DLD1 (cell line): ENCODE measurements around the gene MYRFL.
"Not testable (repeated sequence)": the region's sequence is repeated elsewhere in the genome, so short reads cannot be mapped to it uniquely, and the experiment has no call there.

Source experiments
- in situ Hi-C: cut with HindIII; loops from 2 replicates; pipeline ENCODE4 v1.10.0; 2017; ENCODE audit warnings: low sequenced_read_pairs

The MYRFL gene

DNA sequence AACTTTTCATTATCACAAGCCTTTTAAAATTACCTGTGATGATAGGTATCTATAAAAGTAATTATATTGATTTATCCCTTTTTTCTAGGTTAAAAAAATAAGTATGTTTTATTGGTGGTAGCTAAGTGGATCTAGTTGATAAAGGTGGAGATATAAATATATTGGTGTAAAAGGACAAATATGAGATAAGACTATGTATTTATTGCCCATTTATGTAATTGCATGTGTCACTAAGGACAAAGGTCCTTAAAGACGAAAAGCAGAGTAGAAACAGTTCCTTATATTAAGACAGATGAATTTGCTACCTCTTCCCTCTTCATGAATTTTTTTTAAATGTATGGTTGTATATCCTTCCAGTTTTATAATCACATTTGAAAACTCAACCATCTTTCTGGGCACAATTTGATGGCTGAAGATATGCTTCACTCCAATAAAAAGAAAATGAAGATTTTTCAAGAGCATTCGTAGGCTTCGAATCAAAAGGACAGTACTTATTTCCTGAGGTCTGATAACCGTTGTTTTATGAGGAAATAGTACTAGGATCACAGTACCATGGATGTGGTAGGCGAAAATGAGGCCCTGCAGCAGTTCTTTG lies at the start of gene MYRFL:
TSS of gene MYRFL (plus strand) at position 262 of the 595 bp plus-strand sequence. CDS start at position 553, 291 bp downstream.
- in situ Hi-C loops = no loop called here

DNA sequence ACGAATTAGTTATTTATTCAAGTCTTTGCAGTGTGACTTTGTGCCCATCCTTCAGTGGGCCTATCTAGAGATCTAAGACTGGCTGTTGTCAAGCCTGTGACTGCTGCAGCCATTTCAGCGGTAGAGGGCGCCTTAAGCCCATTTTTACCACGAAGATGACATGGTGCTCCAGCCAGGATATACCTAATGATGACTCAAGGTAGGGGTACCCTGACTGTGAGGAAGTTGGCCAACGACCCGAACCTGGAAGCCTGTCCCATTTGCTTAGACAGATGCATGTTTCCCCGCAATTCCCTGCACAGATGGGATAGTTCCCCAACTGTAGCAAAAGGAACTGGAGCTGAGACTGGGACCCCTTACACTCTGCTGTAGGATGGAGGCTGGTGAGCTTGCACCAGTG lies 45.1 kb upstream of the MYRFL start:
- in situ Hi-C loops = no loop called here

DNA sequence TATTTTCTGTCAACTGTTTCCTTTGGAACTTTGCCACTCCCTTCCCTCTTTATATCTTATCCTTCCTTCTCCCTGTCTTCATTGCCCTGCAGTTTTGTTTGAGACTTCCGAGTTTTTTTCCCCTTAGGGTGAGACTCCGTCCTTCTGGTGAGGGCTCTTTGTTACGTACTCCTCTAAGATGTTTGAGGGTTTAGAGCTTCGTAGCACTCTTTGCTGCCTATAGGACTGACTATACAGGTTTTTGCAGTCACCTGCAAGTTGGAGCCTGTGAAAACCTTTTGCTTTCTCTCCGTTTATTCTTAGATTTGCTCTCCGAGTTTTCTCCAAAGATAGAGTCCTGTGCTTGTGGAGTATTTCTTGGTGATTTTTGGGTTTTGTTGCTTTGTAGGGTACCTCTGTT lies 41.7 kb upstream of the MYRFL start:
- in situ Hi-C loops = no loop called here

DNA sequence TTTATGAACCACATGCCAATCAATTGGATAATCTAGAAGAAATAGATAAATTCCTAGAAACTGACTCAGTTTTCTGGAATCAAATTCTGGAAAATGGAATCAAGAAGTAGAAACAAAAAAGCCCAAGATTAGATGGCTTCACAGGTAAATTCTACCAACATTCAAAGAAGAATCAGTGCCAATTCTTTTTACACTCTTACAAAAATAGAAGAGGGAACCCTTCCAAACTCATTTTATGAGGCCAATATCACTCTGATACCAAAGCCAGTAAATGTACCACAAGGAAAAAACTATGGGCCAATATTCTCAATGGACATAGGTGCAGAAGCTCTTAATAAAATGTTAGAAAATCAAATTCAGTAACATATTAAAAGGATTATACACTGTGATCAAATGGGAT lies 35.7 kb upstream of the MYRFL start:
- in situ Hi-C loops = no loop called here

DNA sequence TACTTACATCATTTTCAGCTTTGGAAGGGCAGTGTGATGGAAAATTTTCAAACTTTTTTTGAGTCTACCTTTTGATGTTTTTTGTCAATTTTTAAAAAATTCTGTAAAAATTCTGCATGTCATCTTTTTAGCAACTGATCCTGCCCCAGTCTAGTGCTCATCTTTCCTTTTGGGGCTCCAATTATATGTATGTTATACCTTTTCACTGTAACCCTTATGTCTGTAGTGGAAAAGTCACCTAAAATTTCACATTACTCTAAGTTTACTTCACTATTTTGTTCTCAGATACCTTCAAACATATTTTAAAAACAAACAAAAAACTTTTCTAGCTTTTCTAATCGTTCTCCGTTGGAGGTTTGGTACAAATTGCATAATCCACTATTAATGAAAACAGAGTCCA lies 32.5 kb upstream of the MYRFL start:
- in situ Hi-C loops = no loop called here

DNA sequence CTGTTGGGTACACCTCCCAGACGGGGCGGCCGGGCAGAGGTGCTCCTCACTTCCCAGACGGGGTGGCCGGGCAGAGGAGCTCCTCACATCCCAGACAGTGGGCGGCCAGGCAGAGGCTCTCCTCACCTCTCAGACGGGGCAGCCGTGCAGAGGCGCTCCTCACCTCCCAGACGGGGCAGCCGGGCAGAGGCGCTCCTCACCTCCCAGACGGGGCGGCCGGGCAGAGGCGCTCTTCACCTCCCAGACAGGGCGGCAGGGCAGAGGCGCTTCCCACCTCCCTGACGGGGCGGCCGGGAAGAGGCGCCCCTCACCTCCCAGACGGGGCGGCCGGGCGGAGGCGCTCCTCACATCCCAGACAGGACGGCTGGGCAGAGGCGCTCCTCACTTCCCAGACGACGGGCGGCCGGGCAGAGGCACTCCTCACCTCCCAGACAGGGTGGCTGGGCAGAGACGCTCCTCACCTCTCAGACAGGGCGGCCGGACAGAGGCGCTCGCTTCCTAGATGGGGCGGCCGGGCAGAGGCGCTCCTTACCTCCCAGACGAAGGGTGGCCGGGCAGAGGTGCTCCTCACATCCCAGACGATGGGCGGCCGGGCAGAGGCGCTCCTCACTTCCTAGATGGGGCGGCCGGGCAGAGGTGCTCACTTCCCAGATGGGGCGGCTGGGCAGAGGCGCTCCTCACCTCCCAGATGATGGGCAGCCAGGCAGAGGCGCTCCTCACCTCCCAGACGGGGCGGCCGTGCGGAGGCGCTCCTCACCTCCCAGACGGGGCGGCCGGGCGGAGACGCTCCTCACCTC lies 17.7 kb upstream of the MYRFL start:
- in situ Hi-C loops = not testable (repeated sequence)

DNA sequence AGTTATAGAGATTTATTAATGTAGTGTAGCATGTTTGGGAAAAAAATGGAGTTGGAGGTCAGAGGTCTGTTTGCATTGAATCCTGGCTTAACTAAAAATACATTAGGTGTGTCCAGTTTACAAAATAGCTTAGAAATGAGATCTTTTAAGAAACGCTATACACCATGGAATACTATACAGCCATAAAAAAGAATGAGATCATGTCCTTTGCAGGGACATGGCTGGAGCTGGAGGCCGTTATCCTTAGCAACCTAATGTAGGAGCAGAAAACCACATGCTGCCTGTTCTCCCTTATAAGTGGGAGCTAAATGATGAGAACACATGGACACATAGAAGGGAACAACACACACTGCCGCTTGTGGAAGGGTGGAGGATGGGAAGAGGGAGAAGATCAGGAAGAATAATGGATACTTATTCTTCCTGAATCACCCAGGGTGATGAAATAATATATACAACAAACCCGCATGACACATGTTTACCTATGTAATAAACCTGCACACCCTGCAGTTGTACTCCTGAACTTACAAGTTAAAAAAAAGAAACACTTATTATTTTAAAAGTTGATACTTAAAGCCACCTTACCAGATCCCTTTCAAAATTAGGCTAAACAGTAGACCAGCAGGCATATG lies 14.0 kb upstream of the MYRFL start:
- in situ Hi-C loops = no loop called here

DNA sequence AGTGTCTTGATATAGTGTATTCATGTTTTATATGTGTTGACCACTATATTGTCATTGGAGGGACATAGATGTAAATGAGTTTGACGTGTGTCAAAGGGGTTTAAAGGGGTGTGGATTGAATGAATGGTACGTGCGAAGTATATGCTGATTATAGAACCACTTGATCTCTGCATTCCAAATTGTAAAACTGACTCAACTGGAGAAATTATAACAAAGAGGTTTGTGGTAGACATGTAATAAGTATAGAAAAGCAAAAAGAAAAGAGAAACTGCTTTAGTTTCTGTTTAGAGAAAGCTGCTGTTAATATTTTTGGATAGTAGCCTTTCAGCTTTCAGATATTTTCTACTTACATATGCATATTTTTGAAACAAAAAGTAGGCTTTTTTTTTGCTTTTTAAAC lies 8.9 kb upstream of the MYRFL start:
- in situ Hi-C loops = no loop called here

GRCh38 chr12:69821032-69821455 lies 4.0 kb upstream of the MYRFL start:
- in situ Hi-C loops = no loop called here

DNA sequence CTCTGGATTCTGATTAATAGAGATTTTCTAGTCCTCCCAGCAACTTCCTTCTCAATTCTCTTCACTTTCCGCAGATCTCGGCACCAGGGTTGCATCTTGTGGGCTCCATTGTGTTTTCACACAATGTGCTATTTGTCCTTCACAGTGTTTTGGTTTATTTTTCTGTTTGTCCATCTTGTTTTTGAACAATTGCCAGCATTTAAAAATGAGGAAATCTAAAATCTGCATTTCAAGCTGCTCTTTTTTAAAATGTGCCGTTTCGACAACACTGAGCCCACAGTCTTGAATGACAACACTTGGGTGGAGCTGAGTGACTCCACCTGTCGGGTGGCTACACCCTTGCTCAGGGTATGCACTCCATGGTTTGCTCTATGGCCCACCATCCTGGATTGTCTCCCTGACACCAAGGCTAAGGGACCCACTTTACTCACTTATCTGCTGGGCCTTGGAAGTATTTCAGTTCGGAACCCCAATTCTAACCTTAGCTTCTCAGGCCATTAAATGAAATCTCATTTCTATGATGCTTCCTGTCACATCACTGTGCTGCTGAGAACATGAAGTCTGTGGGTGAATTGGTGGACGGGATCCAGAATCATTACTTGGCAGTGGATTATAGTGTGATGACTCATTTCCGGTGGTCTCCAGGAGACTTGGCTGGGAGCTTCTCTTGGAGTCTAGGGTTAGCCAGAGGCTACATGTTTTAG lies 3.4 kb upstream of the MYRFL start:
- in situ Hi-C loops = no loop called here

GRCh38 chr12:69822201-69822860 lies 2.7 kb upstream of the MYRFL start:
- in situ Hi-C loops = no loop called here

GRCh38 chr12:69824028-69824427 lies 999 bp upstream of the MYRFL start:
- in situ Hi-C loops = no loop called here

DNA sequence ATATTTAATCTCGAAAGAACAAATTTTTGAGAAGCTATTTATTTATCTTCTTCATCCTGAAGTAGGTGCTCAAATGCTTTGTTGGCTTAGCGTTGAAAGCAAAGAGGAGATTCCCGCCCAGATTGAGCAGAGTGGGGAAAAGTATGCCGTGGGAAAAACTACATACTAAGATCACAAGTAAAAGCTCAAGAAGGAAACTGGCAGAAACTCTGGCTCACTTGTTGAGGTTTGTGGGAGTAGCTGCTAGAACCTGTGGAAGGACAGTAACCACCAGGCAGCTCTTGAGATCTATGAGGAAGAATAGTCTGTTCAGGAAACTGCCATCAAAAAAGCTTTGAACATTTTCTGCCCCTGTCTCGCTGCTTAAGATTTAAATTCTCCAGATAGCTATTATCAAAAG lies 3.9 kb downstream of the MYRFL start:
- in situ Hi-C loops = no loop called here

DNA sequence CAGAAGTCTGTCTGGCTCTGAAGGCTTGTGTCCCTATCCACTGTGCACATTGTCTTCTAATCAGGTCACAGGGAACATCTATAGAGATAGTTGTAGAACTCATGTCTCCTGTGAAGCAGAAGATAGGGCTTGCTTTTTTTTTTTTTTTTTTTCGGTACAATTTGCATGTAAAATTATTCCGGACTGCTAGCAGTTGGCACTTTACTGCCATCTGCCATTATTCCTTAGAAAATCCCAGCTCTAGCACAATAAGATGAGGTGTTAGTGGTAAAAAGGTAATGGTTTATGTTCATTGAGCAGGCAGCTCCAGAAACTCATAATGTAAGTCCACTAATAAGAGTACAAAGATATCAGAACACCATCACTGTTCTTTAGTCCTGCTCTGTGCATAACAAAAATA lies 8.7 kb downstream of the MYRFL start:
- in situ Hi-C loops = no loop called here

DNA sequence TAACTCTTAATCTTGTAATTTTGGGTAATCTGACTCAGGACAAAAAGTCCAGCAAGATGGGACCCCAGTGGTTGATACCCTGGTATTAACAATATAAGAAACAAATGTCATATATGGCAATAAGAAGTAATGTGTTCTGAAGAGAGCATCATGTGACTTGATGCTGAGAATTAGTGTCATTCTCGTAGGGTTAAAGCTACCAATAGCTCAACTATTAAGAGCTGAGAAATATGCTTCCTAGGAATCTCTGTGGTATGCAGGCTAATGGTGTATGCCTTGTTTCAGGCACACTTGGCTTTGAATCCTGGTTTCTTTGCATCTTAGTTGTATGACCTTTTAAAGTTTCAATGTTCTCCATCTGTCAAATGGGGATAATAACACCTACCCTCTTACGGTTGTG lies 9.1 kb downstream of the MYRFL start:
- in situ Hi-C loops = no loop called here

DNA sequence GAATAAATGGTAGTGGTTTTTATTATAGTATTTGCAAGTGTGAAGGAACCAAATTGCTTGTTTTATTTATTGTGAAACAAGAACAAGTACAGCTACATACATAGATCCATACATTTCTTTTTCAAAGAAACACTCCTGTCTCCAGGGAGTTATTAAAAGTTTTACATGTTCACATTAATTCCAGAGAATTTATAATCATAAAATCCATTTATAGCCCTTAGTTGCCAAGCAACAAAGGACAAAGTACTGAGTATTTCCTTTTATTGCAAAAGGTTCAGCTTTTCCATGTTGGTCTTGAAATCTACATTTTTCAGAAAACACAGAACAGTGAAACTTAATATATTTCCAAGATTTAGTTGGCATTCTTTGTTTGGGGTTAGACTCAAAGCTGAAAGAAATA lies 9.5 kb downstream of the MYRFL start:
- in situ Hi-C loops = no loop called here

GRCh38 chr12:69835081-69835480 lies 10.1 kb downstream of the MYRFL start:
- in situ Hi-C loops = no loop called here

DNA sequence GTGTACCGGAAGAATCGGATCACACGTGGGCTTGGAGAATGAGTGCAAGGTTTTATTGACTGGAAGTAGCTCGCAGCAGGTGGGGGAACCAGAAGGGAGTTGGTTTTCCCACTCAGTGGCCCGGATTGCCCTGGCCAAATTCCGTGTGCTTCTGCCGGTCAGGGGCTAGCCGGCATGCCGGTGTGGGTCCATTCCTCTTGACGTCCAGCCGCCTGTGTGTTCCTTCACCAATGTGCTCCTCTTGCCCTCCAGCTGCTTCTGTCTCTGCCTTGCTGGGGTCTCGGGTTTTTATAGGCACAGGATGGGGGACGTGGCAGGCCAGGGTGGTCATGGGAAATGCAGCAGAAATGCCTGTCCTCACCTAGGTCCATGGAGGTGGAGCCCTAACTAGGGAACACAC lies 11.0 kb downstream of the MYRFL start:
- in situ Hi-C loops = no loop called here

DNA sequence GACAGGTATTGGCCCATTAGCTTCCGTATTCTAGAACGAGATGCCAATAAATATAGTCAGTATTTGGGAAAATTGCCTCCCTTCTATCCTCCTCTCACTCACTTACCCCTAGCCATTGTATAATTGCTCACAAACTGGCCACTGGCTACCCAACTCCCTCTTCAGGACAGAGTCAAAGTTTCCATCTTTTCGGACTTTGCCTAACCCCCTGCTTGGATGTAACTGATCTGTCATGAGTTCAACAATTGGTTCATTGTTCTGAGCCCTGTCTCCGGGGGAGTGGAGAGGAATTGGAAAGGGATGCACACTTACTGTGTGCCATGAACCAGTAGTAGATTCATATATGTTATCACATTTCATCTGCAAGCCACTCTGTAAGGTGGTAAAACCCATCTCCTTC lies 12.2 kb downstream of the MYRFL start:
- in situ Hi-C loops = no loop called here

GRCh38 chr12:69837657-69838415 lies 12.8 kb downstream of the MYRFL start:
- in situ Hi-C loops = no loop called here
